Ramos (cell line): Measurements from ENCODE around the gene DHX16.
"Not testable (repeated sequence)": the region's sequence is repeated elsewhere in the genome, so short reads cannot be mapped to it uniquely, and the experiment has no call there.

Experiments
- in situ Hi-C: fragments of 300-500 bp; cut with MboI; formaldehyde crosslinking; loops from one replicate; pipeline ENCODE4 v1.14.3; 2022; ENCODE audit warnings: low sequenced_read_pairs; ENCODE audit not compliant: unreplicated experiment

The DHX16 gene

GRCh38 chr6:30681766-30682142, 8.9 kb upstream of the DHX16 start:
- in situ Hi-C loops = no loop called here

- in situ Hi-C loops = no loop called here
Observed at GRCh38 chr6:30679765-30680535, 7.1 kb upstream of the DHX16 start.

DNA sequence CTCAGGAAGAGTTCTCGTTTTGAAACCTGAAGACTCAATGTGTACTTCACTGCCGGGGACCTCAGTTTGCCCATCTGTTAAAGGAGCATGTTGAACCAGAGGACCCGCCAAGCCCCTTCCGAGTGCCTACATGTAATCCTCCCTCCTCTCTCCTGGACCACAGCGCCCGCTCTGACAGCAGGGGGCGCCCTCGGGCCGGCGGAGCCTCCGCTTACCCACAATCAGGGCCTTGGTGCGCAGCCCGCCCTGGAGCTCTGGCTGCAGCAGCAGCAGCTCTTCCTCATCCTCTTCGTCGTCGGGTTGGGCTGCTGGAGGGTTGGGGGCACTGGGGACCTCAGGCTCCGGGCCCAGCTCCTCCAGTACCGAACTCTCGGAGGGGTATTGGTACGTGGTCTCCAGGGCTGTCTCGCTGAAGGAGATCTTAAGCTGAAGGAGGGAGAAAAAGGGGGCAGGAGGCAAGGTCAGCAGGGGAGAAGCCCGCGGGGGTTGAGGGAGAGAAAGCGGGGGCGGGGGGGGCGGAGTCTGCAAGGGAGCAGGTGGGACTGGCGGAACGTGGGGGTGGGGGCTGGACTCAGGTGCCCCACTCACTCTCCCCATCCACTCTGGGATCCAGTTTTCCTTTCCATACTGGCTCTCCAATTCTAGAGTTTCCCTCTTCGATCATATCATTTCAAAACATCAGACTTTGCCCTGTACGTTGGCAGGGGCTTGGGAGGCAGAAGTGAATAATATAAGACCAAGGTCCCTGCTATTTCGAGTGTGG, 6.3 kb upstream of the DHX16 start:
- in situ Hi-C loops = no loop called here

DNA sequence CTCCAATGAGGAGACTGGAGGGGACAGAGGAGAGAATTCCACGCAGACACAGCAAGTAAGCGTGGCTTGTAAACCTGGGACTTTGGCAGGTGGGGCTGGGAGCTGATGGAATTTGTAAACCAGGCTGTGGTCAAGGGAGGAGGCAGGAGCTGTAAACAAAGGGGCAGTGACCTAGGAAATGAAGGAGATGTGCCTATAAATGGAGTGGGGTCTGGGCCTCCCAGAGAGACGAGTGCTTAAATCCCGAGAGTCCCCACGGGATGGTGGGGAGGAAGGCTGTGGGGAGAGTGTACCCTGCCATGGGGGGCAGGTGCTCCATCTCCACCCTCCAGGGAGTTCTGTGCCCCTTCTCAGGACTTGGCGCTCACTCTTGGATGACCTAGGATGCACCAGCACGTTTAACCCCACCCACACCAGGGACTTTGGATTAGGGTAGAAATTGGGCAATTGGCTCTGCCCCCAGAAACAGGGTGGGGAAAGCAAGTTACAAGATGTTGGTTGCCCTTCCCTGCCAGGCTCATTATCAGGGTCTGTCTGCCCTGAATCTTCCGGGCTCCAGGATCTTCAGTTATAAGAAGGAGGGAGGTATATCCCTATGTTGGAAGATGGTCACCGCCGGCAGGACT, 4.0 kb upstream of the DHX16 start:
- in situ Hi-C loops = no loop called here

DNA sequence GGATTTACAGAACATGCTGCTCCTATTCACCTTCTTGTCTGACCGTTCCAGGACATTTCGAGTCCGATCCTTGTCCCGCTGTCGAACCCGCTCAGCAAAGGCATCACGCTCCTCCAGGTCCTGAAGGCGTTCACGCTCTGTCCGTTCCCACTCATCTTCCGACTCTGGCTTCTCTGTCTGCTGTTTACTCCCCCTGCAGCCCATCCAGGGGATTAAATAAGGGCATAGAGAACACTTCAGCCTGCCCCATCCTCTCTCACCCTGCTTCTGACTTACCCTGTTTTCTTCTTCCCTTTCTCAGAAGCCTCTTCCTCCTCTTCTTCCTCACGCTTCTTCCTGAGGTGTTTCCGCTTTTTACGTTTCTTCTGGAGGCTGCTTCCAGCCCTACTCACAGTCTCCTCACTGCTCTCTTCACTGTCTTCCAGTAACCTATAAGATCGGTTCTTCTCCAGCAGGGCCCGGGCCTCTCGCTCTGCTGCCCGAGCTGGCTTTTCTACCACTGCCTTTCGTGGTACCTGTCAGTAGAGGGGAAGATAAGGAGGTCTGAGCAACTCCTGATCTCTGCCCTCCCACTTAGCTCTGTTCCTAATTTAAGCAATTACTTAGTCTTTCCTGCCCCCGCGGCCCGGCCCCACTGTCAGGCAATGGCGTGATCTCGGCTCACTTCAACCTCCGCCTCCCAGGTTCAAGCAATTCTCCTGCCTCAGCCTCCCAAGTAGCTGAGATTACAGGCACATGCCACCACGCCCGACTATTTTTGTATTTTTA, 1.9 kb downstream of the DHX16 start:
- in situ Hi-C loops = loop anchor here (5.0 kb wide), 1 partner anchor 56 kb away; no protein-coding TSS in a partner anchor

DNA sequence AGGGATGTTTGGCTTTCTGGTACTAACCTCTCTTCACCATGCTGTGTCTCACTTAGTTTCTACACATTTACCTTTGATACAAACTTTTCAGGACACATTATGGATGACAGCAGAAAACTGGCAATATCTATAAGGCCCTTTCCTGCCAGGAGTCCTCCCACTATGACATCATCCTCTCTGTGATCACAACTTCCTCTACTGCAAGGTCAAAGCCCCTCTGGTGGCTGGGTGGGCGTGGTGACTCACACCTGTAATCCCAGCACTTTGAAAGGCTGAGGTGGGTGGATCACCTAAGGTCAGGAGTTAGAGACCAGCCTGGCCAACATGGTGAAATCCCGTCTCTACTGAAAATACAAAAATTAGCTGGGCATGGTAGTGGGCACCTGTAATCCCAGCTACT, 6.5 kb downstream of the DHX16 start:
- in situ Hi-C loops = not testable (repeated sequence)

GRCh38 chr6:30664994-30665767, 7.6 kb downstream of the DHX16 start:
- in situ Hi-C loops = no loop called here

GRCh38 chr6:30657922-30658321, 14.9 kb downstream of the DHX16 start:
- in situ Hi-C loops = not testable (repeated sequence)

DNA sequence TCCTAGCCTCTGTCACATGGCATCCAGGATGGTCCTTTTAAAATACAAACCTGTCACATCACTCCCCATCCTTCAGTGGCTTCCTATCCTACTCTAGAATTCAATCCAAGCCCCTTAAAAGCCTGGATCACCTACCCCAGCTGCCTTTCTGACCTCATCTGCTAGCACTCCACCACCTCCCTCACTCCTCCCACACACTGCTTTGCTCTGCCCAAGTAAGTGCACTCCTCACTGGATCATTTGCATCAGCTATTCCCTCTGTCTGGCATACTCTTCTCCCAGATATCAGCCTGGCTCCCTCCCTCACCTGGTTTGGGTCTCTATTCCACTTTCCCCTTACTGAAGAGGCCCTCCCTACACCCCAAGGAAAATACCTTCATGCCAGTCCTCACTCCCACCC, 15.4 kb downstream of the DHX16 start:
- in situ Hi-C loops = no loop called here

- in situ Hi-C loops = no loop called here
Observed at GRCh38 chr6:30656513-30656912, 16.3 kb downstream of the DHX16 start.

DNA sequence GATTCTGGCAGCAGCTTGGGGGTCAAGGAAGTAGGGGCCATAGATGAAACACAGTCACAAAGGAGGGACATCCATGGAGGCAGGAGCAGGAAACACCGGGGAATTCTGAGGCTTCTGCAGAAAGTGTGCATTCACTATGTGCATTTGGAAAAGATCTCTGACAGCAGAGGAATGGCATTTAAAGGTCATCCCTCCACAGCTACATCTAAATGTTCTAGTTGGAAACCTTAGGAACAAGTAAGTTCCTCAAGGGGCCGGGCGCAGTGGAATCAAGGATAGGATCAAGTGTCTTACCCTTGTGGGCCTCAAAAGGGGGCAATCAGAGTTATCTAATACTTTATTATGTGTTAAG, 17.1 kb downstream of the DHX16 start:
- in situ Hi-C loops = no loop called here

DNA sequence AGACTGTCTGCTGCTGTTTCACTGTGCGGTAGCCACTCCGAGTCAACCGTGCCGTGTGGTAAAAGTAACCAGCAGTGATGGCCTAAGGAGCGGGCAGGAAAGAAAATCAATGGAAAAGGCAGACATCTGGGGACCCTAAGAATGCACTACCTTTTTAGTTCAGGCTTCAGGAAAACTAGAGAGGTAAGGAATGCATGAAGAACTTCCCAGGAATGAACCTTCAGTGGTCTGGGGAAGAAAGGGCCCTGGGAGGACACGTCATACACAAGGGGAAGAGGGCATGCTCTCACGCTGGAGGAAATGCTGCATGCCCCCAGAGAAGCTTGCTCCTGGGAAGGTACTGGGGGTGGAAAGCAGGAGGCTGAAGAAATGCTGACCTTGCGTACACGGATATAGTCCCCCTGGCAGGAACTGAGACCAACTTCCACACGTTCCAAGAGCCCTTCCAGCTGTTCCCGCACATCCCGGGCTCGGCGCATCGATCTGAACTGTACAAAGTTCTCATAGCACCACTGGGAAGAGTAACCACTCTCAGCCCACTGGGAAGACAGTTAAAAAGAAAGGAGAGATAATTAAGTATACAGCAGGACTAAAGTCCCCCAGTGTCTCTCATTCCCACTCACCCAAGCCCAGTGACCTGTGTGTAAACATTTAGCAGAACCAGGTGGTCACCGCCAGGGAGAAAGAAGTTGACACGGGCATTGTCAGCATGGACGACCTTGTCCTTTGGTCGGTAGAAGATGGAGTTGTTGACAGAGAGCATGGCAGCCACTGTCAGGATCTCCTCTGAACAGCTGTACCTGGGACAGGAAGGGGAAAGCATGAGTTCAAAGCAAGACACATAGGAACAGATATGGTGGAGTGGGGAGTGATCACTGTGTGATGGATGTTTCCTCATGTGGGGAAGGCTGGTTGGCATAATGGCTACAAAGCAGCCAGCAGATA, 17.7 kb downstream of the DHX16 start:
- in situ Hi-C loops = no loop called here

DNA sequence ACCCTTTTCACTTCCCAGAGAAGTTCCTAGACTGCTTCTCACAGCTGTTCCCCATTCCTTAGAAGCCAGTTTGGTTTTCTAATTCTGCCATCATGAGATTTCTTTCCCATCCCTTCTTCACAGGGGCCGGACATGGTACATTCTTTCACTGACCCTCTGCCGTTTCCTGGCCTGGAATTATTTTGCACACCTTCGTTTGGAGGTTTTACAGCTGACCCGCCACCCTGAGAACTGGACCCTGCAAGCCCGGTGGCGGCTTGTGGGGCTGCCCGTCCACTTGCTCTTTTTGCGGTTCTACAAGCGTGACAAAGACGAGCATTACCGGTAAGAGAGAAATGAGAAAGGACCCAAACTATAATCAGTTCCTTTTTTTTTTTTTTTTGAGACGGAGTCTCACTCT, 21.7 kb downstream of the DHX16 start:
- in situ Hi-C loops = no loop called here

GRCh38 chr6:30647242-30648116, 25.3 kb downstream of the DHX16 start:
- in situ Hi-C loops = no loop called here

GRCh38 chr6:30646450-30647241, 26.2 kb downstream of the DHX16 start, which contains the start of gene C6orf136:
Gene C6orf136 (plus strand): TSS chr6:30647133. CDS start chr6:30647232, 99 bp downstream.
- in situ Hi-C loops = no loop called here

GRCh38 chr6:30645989-30646388, 26.8 kb downstream of the DHX16 start:
- in situ Hi-C loops = no loop called here

DNA sequence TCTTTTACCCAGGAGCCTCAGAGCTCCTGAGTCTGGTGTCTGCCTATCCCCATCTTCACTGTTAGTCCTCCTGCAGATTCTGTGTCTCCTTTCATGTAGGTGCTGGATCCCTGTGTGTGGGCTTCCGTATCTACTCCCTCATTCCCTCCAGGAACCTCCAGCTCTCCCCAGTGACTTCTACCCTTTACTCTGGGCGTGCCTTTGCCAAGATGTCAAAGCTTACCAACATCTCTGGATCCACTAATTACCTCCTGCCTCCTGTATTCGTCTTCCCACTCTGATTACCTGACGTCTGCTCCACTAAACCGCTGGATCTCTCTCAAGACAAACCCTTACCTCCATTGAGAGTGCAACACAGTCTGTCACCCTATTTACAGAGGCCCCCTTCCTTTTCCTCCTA, 28.0 kb downstream of the DHX16 start:
- in situ Hi-C loops = no loop called here
